Cardiac fibroblast (primary cell): ENCODE results near the gene BZW2.
A peak's percentile ranks its signal among the peaks of the same experiment; 100 is the strongest.

Source experiments
- DNase-seq, 2 donors: peaks; one replicate each; pipeline versions ENCODE4 v3.0.0 to v3.0.0-alpha.2; 2010; ENCODE audit warnings: low read depth in 2 of 2
- H3K4me3 ChIP-seq, 2 donors: replicated peaks in 1 of 2; 1 replicate in 1 of 2; 2 replicates in 1 of 2; pipeline ENCODE4 v1.5.1; 2011; ENCODE audit warnings: low read depth in 2 of 2, low read length in 2 of 2, mild to moderate bottlenecking in 2 of 2, moderate library complexity in 1 of 2
- TF ChIP-seq, protein P1 (sequence below): IDR thresholded peaks from one replicate; pipeline ENCODE4 v1.5.1; 2011; ENCODE audit warnings: low read depth, mild to moderate bottlenecking, low read length, inconsistent platforms

The BZW2 gene

GRCh38 chr7:16645593-16646471 is at the start of gene BZW2, which contains the start of gene ANKMY2:
Gene BZW2 (plus strand): TSS chr7:16646181. CDS start chr7:16665444, 19,263 bp downstream.
Gene ANKMY2 (minus strand): TSS chr7:16645754. CDS start chr7:16645573, 181 bp downstream.
- H3K4me3 ChIP-seq, result peak within 1 kb of the TSS; percentile 93 to 99
- DNase-seq, result peak; percentile 97 to 98
- TF ChIP-seq, protein P1, sequence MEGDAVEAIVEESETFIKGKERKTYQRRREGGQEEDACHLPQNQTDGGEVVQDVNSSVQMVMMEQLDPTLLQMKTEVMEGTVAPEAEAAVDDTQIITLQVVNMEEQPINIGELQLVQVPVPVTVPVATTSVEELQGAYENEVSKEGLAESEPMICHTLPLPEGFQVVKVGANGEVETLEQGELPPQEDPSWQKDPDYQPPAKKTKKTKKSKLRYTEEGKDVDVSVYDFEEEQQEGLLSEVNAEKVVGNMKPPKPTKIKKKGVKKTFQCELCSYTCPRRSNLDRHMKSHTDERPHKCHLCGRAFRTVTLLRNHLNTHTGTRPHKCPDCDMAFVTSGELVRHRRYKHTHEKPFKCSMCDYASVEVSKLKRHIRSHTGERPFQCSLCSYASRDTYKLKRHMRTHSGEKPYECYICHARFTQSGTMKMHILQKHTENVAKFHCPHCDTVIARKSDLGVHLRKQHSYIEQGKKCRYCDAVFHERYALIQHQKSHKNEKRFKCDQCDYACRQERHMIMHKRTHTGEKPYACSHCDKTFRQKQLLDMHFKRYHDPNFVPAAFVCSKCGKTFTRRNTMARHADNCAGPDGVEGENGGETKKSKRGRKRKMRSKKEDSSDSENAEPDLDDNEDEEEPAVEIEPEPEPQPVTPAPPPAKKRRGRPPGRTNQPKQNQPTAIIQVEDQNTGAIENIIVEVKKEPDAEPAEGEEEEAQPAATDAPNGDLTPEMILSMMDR, result no peak

- no peak for DNase-seq
- TF ChIP-seq, protein P1, result no peak
- no peak overlapping the region for H3K4me3 ChIP-seq
Measured at GRCh38 chr7:16598015-16598414, 48.0 kb upstream of the BZW2 start.

GRCh38 chr7:16599860-16600259 is 46.1 kb upstream of the BZW2 start:
- no peak for DNase-seq
- H3K4me3 ChIP-seq, result no peak overlapping the region
- TF ChIP-seq, protein P1, result no peak

- no peak overlapping the region for H3K4me3 ChIP-seq
- DNase-seq, result no peak
- TF ChIP-seq, protein P1, result no peak
Measured at GRCh38 chr7:16603633-16604032, 42.3 kb upstream of the BZW2 start.

GRCh38 chr7:16604054-16604453 is 41.9 kb upstream of the BZW2 start:
- TF ChIP-seq, protein P1, result peak; percentile 23
- no peak overlapping the region for H3K4me3 ChIP-seq
- DNase-seq, result peak; percentile 11 to 45

GRCh38 chr7:16606704-16607103 is 39.3 kb upstream of the BZW2 start:
- TF ChIP-seq, protein P1, result no peak
- no peak overlapping the region for H3K4me3 ChIP-seq
- no peak for DNase-seq
